Measurements from ENCODE around the gene ZAR1L.

Gene ZAR1L

DNA sequence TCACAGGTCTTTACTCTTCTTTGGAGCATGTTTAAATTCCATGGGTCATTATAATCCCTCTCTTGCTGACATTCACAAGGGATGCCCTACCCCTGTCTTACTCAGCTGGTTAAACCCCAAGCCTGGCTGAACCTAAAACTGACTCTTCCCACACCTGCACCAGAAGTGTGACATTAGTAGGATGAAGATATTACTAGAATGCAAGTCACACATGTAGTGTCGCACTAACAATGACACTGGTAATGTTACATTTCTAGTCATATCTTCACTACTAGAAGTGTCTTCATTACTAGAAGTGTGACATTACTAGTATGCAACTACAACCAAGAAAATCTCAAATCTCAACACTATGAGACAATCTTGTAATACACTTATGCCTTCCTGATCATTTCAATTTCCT lies 14.2 kb downstream of the ZAR1L start:
- DNase-seq: no peak

DNA sequence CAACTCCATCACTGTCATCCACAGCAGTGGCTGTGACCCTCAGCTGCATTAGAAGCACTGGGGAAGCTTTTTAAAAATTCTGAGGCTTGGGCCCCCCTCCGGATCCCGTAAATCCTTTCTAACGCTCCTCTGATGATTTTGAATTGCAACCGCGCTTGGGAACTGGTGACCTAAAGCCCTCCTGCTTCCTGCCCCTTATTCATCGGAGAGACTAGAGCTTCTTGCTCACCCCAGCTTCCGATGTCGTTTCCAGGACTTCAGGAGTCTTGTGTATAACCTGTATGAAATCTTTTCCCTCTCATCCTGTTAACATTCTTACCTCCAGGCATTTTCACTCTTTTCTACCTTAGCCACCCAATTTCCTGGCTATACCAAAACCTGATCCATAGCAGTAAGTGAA lies 14.8 kb downstream of the ZAR1L start:
- no peak for DNase-seq

DNA sequence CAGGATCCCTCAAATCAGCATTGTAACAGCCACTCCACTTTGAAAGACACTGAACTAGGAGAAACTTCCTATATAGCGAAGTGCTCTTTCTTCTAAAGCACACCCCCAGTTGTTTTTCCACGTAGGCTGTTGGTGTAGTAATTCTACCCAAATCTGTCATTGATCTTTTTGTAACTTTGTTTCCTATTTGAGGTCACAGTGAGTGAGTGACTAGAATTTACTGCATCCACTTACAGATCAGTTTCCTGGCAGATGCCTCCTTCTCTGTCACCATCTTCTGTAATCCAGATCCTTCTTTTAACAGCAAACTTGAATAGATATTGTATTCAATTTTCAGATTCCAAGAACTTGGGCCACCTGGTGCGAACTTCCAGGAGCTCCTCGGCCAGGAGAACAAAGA lies 15.3 kb downstream of the ZAR1L start:
- no peak for DNase-seq

DNA sequence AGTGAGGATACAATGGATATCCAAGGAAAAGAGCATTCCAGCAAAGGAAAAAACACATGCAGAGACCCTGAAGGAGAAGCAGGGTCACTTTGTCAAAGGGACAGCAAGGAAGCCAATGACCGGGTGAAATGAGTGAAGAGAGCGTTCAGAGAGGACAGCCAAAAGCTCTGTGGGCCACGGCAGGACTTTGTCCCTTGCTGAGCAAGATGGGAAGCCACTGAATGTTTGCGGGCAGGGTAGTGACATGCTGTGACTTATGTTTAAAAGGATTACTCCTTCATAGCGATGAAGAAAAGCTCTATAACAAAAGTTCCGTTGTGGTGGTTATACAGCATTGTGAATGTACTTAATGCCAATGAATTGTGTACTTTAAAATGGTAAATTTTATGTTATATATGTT lies 16.5 kb downstream of the ZAR1L start:
- no peak for DNase-seq

DNA sequence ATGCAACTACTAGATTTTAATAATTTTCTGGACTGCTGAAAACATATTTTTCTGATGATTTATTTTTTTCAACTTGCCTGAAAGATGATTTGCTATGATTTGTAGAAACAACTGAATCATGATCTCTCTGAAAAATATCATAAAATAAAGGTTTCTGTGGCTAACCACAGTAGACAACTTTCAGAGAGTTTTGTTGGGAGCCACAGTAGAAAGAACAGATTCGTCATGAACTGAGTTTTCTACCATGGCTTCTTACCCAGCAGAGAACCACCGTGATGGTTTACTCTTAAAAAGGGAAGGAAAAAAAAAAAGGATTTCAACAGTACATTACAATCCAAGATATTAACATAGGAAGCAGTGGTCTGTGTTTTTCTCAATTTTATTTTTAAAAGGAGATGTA lies 18.0 kb downstream of the ZAR1L start:
- DNase-seq: no peak

DNA sequence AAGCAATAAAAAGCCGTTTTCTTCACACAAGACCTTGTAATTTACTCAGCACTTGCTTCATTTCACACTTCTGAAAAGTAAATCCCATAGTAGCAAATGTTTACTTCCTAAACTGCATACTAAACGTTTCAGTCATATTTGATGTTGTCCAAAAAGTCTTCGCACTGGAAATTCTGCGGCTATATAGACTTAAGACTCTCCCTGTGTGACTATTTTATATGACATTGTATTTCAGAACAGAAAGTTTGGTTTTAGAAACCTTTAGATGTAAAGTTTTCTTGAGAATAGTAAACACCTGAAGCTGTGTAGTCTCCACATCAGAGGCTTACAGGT lies 29.6 kb downstream of the ZAR1L start:
- no peak for DNase-seq

DNA sequence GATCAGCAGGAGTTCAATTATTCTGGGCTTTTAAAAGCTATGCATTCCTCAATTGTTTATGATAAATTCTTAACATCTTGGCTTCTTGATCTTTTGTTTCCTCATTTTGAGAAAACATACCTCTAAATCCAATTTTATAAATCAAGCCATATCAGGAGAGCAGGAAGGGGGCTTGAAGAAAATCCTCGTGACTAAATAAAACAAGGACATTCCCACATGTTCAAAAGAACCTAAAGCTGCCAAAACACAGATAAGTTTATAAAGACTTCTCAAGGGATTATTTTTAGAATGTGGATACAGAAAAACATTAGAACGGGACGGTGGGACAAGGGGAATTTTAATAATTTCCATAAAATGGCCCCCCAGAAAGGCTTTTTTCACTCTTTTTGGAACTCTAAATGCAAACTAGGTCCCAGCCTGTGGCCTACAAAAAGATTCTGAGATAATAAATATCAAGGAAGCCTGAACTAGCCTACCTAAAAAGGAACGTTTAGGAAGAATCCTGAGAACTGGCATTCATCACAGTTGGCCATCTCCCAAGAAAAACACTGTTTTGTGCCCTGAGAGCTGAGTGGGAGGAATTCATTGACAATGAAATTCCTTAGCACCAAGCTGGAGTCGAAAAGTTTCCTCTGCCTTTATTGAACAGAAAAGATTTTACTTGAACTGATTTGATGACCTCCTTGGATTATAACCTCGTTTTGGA lies 30.1 kb downstream of the ZAR1L start:
- no peak for DNase-seq

DNA sequence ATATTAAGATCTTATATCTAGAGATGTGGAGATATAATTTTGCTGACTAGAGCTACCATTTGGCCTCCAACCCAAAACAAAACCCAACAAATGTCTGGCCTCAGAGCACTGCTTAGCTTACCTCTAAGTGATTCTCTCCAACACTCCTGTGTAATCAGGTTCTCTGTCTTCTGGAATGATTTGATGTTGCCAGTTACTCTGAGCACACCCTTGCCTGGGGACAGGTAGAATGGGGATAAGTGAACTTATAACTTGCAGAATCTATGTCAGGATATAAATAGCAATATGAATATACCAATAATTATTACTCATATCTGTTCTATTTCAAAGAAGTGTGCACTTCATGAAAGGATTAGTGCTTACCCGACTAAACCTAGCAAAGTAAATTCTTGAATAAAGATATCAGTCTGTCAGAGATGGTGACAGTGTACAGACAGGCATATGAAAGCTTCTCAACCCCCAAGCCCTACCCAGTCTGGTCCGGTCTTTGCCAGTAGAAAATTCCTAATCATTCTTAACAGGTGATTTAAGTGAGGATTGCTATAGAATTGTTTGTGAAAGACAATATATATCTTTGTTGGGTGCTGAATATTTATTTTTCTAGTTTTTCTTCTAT lies 33.0 kb downstream of the ZAR1L start:
- DNase-seq: no peak

DNA sequence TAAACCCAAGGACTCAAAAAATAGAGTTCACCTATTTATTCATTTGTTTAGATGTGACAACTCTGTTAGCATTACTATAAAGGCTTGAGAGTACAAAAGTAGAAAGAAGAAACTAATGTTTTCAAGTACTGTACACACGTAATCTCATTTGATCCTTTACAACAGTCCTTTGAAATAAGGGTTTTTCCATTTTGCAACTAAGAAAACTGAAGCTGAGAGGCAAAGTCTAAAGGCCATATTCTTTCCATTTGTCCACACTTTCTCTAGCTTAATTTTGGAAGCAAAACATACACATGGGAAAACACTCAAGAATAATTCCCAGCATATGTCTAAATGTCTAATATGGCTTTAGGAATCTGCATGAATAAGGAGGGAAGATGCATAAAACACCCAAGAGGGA lies 34.1 kb downstream of the ZAR1L start:
- DNase-seq: no peak

DNA sequence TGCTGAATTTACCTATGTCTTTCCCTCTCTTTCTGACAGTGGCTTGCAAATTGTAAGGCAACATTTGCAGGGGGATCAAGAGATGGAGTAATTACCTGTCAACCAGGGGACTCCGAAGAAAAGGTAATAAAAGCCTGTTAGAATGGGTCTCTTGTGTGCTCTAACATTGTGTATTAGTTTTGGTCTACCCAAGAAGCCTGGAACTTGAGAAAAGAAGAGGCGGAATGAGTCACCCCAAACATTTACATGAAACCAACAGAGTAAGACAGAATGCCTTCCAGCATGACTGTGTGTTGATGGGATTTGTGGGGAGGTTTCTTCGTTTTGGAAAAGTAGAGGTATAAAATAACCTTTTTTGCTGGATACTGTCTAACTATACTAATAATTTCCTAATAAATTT lies 36.7 kb downstream of the ZAR1L start:
- DNase-seq: no peak

DNA sequence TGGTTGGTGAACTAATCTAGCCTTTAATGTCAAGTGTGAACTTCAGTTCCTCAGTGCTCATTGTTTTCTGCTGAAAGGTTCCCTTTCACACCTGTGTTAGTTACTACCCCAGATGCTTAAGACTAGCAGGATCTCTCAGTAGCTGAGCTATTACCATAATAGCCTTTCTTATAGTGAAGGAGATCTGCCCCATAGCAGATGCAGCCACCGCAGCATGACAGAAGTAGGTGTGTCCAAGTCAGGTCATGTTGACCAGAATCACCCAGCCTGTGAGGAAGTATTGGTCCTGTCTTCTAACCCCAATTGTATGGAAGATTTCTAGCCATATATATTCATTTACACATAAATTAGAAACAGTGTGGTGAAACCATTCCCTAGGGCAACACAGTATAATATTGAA lies 37.3 kb downstream of the ZAR1L start:
- DNase-seq: no peak

DNA sequence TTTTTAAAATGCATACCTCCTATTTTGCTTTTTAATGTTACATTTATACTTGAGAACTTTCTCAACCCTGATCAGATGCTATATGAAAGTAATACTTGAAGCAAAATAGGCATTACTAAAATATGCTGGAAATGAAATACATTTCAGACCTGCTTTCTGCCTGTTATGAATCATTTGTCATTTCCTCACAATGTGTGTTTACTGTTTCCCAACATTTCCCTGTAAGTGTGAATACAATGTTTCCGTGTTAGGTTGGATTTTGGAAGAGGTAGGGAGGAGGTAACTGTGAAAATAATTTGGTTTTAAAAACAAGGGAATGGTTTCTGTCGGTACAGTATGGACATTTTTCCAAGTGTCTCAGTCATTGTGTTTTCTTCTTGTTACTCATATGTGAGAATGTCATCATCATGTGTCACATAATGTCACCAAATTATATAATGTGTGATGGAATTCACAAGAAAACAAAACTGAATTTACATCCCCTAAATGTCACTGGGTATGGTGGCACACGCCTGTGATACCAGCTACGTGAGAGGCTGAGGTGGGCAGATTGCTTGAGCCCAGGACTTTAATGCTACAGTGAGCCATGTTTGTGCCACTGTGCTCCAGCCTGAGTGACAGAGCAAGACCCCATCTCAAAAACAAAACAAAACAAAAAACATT lies 43.0 kb downstream of the ZAR1L start:
- no peak for DNase-seq

DNA sequence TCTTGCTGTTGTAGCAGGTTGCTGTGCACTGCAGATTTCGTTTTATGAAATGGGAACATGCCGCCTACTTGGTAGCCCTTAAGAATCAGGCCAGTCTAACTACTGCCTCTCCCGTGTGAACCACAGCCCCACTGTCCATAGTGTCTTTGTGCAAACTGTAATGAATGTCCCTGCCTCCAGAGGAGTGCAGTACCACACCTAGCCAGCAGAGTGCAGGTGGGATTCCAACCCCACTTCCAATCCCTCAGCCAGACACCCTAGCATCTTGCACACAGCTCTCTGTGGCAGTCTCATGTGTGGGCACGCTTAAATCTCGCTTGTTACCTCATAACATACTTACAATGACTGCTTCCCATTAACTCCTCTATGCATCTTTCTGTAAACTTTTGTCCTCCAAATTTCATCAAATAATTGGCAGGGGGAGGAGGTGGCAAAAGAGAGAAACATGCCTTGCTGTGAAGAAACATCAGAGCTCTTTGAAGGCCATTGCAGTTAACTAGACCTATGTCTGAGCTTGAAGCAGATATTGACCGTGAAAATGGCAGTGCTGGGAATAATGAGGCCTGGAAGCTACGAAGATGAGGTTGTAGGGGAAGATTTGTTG lies 47.2 kb downstream of the ZAR1L start:
- DNase-seq: no peak

DNA sequence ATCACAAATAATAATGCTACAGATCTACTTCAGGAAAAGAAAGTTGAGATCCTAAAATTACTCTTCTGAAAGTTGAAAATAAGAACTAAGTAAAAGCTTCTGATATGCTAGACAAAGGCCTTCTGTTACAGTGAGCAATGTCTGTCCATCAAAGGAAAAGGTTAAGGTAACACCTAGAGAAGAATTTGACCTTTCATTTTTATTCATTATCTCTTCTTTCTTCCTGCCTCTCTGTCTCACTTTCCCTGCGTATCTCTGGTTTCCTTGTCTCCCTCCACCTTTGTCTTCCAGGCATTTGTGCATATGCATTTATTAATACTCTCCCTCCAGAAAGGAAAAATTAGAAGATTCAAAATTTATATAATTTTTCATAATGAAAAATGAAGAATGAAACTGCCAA lies 49.0 kb downstream of the ZAR1L start:
- no peak for DNase-seq

DNA sequence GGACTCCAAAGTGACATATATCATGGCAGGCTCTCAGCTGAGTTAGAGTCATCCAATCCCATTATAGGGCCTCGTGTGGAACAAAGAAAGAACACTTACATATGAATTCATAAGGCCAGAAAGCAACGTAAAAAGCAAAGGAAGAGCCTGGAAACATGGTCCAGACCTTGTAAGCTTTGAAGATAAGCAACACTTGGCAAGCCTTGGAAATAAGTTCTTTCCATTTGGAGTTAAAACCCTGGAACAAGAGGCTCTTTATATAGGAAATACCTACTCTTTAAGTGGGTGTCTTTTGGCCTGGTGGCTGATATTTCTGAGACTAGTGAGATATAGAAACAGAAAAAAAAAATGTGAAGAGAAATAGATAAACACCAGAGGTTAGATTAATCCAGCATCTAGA lies 49.4 kb downstream of the ZAR1L start:
- no peak for DNase-seq

DNA sequence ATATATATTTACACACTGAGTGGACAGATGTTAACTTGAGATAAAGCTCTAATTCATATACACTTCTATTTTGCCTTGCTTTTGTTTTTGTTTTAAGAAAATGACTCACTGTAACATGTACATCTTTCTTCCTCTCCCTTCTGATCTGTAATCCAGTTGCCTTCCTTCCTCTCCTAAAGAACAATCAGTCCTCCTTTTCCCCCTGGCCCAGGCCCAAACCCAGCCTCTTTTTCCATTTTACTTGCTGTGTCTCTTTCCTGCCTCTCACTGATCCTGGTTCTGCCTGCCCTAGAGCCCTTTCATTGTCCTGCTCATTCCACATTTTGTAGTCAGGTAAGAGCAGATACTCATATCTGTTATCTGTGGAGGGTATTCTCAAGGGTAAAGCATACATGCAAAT lies 50.8 kb downstream of the ZAR1L start:
- DNase-seq: no peak

DNA sequence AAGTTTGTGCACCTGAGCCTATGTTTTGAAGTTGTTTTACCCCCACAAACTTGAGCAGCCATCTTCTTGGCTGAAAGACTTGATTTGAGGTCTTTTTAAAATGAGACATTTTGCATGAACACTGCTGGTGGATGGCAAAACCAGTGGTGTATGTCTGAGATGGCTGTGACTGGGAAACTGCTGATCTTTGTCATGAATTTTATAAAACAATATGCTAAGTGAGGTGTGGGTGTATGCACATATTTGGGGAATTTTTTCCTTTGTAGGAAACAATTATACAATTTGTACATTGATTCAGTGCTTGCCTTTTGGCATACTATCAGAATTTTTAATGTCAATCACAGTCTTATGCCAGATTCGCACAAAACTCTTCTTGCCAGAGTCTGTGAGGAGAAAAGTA lies 52.5 kb downstream of the ZAR1L start:
- DNase-seq: no peak

DNA sequence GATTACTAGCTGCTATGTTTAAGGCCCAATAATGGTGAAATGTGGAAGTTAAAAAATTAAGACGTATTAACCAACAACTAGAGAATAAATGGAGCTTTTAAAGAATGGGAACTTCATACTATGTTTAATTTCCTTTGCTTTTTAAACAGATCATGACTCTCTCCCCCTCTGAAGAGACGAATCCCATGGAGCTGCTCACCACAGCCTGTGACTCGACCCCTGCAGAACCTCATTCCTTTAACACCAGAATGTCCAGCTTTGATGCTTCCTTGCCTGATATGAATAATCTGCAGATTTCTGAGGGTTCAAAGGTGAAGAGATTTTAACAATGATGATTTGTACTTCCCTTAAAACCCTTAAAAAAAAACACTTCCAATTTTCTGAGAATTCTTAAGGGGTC lies 53.0 kb downstream of the ZAR1L start:
- no peak for DNase-seq

DNA sequence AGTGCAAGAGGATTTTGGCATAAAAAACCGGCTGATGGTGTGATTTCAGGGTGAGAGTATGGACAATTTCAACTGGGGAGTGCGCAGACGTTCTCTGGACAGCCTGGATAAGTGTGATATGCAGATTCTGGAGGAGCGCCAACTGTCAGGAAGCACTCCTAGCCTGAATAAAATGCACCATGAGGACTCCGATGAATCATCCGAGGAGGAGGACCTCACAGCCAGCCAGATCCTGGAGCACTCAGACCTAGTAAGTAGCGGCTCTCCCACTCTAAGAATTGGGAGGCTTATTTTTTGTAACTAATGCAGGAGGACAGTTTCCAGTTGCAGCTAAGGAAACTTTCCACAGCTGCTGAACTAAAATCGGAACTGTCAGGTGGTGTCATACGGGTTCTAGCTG lies 53.6 kb downstream of the ZAR1L start:
- DNase-seq: no peak

DNA sequence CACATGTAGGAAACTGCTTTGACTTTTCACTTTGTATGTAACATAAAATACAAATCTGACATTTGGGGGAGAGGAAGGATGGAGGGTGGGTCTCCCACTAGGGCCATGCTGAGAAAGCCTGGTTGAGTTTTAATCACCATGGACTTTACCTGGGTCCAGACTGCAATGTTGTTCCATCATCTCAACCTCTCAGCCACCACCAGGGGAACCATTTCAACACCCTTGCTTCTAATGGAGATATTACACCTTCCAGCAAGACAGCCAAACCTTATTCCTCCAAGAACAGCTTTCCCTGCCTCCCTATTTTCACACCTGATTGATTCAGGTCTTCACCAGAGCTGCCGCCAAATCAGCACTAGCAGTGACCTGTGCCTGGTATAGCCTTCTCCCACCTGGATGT lies 56.0 kb downstream of the ZAR1L start:
- no peak for DNase-seq

DNA sequence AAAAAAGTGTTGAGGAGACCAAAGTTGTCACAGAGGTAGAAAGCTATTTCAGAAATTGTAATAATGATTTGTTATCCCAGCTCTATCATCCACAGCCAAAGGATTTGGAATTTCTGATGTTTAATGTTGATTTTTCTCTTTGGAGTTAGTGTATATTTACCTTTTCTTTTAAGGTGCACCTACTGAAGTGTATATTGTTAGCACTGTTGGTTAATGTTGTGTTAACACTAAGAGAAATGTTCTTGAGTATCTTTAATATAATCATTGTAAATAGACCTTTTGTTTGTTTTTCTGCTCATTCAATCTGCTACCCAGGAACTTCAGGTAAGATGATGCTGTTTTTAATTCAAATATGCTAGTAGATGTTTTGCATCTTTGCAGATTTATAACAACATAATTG lies 57.5 kb downstream of the ZAR1L start:
- no peak for DNase-seq

DNA sequence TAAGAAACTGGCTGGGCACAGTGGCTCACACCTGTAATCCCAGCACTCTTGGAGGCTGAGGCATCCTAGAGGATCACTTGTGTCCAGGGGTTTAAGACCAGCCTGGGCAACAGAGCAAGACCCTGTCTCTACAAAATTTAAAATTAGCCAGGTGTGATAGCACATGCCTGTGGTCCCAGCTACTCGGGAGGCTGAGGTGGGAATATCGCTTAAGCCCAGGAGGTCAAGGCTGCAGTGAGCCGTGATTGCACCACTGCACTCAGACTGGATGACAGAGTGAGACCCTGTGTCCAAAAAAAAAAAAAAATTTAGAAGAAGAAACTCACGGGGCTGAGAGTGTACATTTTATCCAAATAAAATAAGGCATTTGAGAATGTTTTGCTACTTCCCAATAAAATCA lies 58.9 kb downstream of the ZAR1L start:
- DNase-seq: no peak

DNA sequence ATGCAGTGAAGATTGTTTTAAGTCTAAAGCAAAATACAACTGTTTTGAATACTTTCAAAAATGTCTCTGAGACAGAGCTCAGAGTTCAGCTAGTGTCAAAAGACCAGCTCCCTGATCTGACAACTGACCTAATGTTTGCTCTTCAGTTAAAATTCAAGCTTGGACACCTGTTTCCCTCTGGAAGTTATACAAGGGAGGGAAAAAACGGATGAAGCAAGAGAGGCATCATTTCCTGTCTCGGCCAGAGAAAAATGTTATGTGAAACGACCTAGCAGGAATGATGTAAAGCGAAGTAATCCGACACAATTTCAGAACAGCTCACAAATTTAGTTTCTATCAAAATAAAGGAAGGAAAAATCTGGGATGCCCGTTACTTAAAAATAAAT lies 59.4 kb downstream of the ZAR1L start:
- no peak for DNase-seq

DNA sequence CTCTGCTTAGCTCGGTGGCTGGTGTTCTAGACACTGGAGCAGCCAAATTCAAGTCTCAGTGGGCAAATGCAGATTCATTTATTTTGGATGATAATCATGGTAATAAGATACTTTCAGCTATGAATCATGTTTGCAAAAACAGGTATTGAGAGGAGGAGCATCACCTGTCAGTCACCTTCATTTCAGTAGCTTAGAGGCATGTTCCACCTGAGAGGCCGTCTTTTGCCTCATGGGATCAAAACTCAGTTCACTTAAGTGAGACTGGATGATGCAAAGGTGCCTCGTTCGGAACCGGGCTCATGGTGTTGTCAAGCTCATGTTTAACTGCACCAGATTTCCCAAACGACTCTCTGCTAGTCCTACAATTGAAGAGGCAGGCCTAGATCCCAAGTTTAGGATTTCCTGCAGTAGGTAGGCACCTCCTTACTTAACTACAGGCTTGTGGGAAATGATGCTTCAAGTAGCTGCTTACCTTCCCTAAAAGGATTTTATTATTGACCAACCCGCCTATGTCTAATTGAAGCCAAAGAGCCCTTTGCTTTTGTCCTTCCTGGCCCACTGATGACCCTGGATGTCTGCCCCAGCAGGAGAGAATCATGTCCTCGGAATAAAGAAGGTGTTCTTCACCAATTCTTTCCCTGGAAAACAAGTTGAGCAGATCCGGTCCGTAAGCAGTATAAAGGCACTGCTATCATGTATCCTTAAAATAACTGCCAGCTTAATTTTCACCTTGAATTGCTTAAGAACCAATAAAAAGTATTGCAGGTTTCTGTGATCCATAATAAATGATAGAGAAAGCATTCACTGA lies 60.0 kb downstream of the ZAR1L start:
- no peak for DNase-seq
